ENCODE data around the gene LRP3. TPM values are rescaled to one million over a fixed set of nuclear protein-coding genes. Genes with fewer than 3 reads are reported as not detected.
"Not testable (repeated sequence)": the region's sequence is repeated elsewhere in the genome, so short reads cannot be mapped to it uniquely, and the experiment has no call there.

The LRP3 gene
- polyA plus RNA-seq, 4 donors = 19.9 to 29.8 (median 21.9) TPM

DNA sequence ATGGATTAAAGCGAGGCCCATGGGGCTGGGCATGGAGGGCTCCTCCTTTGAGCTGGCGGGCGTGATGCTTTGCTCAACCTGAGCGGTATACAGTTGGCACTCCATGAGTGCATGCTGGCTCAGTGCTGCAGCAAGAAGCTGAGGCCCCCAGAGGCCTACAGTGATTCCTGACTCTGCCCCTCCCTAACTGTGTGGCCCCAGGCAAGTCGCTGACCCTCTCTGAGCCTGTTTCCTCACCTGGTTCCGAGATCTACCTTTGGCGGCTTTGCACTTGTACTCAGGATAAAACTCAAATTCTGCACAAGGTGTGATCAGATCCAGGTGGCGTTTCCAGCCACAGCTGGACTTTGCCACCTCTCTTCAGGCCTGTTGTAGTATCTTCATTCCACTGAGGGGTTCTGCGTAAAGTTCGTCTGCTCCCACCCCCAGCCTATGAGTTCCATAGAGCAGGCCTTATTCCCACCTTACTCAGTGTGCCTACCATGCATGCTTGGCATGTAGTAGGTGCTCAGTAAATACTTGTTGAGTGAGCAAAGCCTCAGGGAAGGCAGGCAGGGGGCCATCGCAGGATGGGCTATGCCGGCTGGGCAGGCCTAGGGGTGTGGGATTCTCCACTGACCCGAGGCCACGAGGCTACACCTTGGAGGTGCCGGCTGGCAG lies 7.9 kb downstream of the LRP3 start:
- no peak for DNase-seq (ENCODE audit: low read depth in 4 of 4, low spot score in 3 of 4)

DNA sequence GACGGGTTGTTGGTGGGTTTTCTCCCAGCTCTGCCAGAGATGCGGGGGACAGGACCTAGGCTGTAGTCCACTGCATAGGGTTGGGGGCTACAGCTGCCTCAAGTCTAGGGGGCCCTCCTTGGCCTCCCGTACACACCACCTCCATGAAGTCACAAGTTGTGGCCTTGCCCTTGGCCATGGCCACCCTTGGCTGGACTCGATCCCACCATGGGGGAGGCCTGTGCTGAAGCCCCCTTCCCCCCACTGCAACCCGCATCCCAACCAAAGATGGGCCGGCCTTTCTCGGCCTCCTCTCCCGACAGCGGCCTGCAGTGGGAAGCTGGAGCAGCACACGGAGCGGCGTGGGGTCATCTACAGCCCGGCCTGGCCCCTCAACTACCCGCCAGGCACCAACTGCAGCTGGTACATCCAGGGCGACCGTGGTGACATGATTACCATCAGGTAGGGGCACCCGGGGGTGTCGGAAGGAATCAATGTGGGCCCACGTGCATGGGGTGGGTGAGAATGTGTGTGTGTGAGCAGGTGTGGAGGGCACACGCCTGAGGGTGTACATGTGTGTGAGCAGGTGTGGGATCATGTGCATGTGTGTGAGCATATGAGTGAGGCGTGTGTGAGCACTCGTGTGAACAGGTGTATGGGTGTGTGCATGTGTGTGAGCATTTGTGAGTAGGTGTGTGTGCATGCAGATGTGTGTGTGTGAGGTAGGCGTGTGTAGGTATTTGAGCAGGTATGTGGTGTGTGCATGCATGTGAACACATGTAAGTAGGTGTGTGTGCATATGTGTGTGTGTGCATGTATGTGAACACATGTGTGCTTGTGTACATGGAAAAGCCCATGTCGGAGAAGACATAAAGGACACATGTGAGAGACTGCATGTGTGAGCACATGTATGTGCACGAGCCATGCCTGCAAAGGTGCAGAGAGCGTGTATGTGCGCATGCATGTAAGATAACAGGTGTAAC lies 8.7 kb downstream of the LRP3 start:
- DNase-seq (ENCODE audit: low read depth in 4 of 4, low spot score in 3 of 4) = no peak

DNA sequence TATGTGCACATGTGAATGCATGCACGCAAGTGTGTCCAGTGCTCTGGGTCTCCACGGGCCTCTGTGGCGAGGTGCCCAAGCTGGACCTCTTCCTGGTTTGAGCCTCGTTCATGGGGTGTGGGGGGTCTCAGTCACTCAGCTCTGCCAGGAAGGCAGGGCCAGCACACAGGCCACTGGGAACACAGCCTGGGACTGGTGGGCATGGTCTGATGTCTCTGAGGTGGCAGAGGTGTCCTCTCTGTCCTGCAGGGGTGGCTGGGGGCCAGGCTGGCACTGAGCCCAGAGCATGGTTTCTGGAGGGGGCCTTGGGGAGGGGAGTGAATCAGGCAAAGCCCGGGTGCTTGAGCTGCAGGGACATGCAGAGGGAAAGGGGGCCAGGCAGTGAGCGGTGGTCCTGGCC lies 9.4 kb downstream of the LRP3 start:
- no peak for DNase-seq (ENCODE audit: low read depth in 4 of 4, low spot score in 3 of 4)

DNA sequence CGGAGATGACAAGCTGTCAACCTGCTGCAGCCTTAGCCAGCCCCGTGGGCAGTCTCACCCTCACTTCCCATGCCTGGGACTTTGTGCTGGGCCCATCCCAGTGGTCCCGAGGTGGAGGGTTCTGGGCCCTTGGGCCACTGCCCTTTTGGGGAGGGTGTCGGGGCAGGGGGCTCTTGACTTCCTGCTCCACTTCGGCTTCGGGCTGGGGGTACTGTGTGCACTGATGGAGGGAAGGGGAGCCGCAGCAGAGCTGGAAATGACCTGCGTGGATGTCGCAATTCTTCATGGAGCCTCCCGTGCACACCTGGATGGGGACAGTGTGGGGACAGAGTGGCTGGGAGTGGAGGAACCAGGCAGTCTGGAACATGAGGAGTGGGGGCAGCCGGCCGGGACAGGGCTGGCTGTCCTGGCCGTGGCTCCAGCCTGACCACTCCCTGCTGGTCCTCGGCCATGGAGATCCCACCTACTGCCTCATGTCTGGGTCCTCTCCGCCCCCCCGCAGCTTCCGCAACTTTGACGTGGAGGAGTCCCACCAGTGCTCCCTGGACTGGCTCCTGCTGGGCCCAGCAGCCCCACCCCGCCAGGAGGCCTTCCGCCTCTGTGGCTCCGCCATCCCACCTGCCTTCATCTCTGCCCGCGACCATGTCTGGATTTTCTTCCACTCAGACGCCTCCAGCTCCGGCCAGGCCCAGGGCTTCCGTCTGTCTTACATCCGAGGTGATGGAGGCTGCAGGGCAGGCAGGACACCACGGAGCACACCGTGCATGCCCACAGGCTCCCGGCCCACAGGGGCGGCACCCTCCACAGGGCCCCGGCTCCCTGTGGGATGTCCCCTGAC lies 10.2 kb downstream of the LRP3 start:
- DNase-seq (ENCODE audit: low read depth in 4 of 4, low spot score in 3 of 4) = no peak

DNA sequence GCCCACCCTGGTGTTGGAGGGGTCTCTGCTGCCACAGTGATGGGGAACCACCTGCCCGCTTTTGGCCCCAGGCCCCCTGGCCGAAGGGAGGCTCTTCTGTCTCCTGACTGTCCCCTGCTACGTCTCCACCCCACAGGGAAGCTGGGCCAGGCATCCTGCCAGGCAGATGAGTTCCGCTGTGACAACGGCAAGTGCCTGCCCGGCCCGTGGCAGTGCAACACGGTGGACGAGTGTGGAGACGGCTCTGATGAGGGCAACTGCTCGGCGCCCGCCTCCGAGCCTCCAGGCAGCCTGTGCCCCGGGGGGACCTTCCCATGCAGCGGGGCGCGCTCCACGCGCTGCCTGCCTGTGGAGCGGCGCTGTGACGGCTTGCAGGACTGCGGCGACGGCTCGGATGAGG lies 11.0 kb downstream of the LRP3 start:
- no peak for DNase-seq (ENCODE audit: low read depth in 4 of 4, low spot score in 3 of 4)

DNA sequence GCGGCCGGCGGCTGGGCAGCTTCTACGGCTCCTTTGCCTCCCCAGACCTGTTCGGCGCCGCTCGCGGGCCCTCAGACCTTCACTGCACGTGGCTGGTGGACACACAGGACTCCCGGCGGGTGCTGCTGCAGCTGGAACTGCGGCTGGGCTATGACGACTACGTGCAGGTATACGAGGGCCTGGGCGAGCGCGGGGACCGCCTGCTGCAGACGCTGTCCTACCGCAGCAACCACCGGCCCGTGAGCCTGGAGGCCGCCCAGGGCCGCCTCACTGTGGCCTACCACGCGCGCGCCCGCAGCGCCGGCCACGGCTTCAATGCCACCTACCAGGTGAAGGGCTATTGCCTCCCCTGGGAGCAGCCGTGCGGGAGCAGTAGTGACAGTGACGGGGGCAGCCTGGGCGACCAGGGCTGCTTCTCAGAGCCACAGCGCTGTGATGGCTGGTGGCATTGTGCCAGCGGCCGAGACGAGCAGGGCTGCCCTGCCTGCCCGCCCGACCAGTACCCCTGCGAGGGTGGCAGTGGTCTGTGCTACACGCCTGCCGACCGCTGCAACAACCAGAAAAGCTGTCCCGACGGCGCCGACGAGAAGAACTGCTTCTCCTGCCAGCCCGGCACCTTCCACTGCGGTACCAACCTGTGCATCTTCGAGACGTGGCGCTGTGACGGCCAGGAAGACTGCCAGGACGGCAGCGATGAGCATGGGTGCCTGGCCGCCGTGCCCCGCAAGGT lies 11.6 kb downstream of the LRP3 start:
- no peak for DNase-seq (ENCODE audit: low read depth in 4 of 4, low spot score in 3 of 4)

DNA sequence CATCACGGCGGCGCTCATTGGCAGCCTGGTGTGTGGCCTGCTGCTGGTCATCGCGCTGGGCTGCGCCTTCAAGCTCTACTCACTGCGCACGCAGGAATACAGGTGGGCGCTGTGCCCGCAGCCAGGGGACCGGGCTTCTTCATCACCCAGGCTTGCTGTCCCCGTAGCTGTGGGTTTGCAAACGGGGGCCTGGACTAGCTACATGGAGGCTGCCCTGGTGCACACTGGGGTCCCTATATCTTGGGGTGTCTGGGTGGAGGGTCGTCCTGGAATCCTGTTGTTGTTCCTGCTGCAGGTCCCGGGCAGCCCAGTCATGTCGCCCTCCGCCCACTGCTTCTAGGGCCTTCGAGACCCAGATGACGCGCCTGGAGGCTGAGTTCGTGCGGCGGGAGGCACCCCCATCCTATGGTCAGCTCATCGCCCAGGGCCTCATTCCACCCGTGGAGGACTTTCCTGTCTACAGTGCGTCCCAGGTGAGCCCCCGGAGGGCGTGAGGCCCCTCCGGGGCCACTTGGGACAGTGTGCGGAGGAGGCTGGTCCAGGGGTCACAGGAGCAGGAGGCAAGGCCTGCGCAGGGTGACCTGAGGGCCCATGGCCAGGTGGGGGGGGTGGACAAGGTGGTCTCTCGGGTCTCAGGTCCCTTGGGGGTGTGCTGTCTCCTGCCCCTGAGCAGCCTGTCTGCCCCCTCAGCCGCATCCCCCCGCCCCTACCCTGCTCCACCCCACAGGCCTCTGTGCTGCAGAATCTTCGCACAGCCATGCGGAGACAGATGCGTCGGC lies 12.3 kb downstream of the LRP3 start:
- DNase-seq (ENCODE audit: low read depth in 4 of 4, low spot score in 3 of 4) = no peak

DNA sequence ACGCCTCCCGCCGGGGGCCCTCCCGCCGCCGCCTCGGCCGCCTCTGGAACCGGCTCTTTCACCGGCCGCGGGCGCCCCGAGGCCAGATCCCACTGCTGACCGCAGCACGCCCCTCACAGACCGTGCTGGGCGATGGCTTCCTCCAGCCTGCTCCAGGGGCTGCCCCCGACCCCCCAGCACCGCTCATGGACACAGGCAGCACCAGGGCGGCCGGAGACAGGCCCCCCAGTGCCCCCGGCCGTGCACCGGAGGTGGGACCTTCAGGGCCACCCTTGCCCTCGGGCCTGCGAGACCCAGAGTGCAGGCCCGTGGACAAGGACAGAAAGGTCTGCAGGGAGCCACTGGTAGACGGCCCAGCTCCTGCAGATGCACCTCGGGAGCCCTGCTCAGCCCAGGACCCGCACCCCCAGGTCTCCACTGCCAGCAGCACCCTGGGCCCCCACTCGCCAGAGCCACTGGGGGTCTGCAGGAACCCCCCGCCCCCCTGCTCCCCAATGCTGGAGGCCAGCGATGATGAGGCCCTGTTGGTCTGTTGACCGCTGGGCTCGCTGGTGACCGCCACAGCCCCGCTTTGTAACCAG lies 13.0 kb downstream of the LRP3 start:
- no peak for DNase-seq (ENCODE audit: low read depth in 4 of 4, low spot score in 3 of 4)

DNA sequence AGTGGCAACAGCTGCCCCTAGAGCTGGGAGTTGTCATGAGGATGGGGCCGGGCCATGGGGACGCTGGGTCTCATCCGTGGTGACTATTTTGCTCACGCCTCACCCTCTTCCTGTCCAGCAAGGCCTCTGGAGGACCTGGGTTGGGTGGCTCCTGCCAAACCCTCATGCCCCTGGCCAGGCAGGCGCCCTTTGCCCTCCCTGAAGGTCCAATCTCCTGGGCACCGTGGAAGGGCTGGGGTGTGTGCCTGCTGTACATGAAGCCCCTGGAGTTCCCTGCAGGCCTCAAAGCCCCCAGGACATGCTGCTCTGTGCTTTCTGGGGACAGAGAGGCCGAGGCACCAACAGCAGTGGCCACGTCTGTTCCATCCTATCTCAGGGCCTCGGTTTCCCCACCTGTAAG lies 13.8 kb downstream of the LRP3 start:
- no peak for DNase-seq (ENCODE audit: low read depth in 4 of 4, low spot score in 3 of 4)

DNA sequence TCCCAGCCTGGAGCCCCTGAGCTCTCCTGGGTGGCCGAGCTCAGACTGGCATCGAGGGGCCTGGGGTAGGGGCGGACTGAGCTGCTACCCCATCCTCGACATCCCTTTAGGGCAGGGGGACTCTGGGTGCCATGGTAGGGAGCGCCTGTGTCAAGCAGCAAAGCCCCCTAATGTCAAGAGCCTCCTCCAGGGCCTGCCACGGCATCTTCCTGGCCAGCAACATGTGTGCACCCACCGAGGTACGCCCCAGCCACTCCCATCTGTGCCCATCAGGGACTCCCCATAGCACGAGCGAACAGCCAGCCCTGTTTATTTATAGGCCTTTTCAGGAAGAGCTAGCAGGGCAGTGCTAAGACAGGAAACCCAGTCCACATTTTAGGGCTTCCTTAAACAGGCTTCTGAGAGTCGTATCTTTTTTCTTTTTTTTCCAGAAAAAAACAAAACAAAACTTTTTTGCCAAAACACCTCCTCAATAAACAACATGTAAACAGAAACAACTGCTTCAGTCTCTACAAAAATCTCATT lies 14.3 kb downstream of the LRP3 start:
- DNase-seq (ENCODE audit: low read depth in 4 of 4, low spot score in 3 of 4) = no peak

DNA sequence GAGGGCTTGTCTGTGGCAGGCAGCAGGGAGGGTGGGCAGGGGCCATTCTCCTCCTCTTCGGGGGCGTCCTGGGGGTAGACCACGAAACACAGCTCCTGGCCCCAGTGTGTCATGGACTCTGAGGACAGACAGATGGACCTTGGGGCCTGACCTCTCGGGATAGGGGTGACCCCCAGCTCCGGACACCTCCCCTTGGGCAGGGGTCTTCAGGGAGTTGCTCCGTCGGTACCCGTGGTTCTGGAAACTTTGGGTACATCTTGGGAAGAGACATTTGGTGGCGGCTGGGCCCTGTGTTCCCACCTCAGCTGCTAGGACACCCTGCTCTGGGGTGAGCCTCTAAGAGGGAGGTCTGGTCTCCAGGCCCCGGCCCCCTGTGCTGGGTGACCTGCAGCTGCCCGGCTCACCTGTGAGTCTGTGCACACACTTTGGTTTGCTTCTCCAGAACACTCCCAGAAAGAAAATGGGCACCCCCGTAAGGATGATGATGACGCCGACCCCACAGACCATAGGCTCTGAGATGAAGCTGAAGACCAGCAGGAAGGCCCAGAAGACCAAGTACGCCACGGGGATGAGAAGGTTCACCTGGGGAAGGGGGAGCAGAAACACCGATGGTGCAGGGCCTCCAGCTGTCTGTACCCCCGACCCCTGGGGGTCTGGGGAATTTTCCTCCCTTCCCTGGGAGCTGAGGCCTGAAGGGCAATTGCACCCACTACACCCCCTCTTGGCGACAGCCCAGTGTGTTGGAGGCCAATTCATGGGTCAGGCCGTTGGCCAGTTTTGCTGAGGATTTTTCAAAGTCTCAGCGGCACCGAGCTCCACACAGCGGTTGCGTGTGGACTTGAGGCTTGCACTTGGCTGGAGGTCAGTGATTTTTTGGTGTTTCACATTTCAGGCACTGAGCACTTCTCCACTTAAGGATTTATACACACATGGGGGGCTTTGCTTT lies 15.0 kb downstream of the LRP3 start:
- no peak for DNase-seq (ENCODE audit: low read depth in 4 of 4, low spot score in 3 of 4)

DNA sequence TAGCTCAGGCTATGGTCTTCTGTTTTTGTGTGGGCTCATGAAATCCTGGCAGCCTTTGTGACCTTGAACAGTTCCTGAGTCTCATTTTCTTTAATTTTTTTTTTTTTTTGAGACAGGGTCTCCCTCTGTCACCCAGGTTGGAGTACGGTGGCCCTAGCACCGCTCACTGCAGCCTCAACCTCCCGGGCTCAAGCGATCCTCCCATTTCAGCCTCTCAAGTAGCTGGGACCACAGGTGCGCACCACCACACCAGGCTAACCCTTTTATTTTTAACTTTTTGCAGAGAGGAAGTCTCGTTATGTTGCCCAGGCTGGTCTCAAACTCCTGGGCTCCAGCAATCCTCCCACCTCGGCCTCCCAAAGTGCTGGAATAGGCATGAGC lies 15.7 kb downstream of the LRP3 start:
- not testable (repeated sequence) for DNase-seq (ENCODE audit: low read depth in 4 of 4, low spot score in 3 of 4)

DNA sequence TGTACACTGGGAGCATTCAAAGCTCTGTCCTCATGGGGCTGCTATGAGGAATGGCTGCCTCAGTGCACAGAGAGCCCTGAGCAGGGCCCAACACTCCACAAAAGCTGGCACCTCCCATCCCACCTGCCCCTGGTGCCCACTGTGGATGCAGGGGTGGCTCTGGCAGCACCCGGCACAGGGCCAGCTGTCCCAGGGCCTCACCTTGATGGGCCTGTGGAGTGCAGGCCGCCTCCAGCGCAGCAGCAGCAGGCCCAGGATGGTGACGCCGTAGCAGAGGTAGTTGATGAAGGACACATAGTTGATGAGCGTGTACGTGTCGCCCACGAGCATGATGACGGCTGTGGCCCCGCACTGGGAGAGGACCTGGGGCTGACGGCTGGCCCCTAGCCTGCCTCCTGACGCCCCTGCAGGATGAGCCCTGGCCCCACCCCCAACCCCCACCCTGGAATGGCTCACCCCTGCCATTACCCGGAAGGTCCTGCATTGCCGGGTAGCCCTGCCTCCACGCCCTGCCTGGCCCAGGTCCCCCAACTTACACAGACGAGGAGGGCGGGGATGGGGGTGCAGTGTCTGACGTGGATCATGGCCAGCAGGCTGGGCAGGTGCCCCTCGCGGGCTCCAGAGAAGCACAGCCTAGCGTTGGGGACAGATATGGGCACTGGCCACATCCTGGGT lies 16.3 kb downstream of the LRP3 start:
- no peak for DNase-seq (ENCODE audit: low read depth in 4 of 4, low spot score in 3 of 4)

DNA sequence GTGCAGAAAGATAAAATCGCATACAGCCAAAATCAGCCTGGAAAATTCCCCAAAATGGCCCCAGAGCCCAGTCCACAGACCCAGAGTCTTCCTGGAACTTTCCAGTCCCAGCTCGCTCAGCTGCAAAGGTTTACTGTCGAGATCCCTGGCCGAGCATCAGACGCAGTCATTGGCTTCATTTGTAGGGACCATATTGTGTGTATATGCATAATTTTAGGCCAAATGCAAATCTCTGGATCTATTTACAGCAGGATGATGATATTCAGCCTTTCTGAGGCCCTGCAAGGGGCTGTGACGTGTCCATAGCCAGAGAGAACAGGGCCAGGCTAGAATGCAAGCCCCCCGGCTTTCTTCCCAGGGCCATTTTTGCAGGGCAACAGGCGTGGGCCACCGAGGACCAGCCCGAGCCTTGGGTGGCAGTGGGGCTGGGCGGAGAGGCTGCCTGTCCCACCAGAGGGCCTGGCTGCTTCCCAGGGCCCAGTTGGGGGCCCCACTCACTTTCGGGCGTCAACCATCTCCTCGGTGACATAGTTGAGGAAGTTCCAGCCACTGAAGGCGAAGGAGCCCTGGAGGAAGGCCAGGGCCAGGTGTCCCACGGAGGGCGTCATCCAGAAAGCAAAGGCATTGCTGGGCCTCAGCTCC lies 17.8 kb downstream of the LRP3 start:
- DNase-seq (ENCODE audit: low read depth in 4 of 4, low spot score in 3 of 4) = no peak

DNA sequence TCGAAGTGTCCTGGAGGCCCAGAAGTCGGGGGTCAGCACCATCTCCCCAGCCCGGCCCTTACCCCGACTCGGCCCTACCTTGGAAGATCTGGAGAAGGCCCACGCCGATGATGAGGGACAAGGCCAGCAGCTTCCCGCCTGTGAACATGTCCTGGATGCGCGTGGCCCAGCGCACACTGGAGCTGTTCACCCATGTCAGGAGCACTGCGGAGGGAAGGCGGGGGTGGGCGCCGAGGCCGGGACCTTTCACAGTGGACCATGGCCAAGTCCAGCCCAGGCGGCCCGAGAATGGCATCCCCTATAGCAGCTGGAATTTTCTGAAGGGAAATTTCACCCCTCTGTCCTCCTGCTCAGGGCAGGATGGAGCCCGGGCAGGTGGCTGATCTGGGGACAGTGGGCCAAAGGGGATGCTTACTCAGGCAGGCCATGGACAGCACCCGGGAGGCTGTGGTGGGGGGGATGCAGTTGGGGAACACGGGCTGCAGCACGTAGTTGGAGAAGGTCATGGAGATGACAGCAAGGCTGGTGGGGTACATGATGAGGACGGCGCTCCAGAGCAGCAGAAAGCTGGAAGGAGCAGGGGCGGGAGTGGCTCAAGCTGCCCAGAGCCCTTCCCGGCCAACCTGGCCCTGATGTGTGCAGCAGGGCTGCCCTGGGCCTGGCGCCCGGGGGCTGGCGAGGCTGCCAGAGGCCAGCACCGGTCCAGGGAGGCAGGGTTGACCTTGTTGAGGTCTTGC lies 18.5 kb downstream of the LRP3 start:
- DNase-seq (ENCODE audit: low read depth in 4 of 4, low spot score in 3 of 4) = no peak

DNA sequence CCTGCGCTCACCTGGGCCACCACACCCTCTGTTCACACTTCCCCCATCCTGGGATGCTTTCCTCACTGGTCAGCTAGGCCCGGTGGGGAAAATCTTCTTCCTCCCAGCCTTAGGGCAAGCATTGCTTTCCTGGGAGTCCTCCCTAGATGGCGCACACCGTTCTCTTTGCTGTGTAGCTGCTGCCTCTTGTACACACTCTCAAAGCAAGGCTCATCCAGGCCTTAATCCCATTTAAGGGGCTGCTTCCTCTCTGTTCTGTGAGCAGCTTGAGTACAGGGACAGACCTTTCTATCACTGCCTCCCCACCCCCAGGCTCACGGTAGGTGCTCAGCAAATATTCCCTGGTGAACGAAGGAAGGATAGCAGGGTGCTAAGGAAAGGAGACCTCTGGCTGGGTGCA lies 20.5 kb downstream of the LRP3 start:
- DNase-seq (ENCODE audit: low read depth in 4 of 4, low spot score in 3 of 4) = no peak

All from right renal pelvis (tissue), 4 donors.